ENCODE results near the gene NAA40.
A peak's percentile ranks its signal among the peaks of the same experiment; 100 is the strongest.

NAA40 gene

DNA sequence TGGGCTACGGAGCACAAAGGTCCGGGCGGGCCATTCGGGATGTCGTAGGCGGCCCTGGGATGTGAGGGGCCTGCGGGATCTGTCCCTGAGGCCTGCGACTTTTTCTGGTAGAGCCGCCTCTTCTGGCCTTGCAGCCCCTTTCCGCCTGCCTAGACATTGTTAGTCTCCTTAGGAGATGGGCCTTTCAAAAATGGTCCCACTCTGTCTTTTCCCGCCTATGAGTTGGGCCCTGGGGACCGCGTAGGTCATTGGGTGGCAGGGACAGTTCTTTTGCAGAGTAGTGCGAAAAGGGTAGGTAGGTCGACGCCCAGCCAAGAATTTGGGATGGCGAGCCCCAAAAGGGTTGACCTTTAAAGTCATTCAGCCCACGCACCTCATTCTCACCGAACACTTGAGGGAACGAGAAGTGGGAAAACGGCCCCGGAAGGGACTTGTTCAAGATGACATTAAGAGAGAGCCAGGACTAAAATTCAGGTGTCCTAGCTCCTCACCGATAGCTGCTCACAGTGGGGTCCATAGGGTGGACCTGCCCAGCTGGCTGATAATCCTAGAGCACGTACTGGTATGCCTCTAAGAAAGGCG is 48.2 kb downstream of the NAA40 start:
- DNase-seq (ENCODE audit: low read depth in 2 of 2) = no peak

GRCh38 chr11:63991558-63991957 is 52.8 kb downstream of the NAA40 start:
- no peak for DNase-seq (ENCODE audit: low read depth in 2 of 2)

- DNase-seq (ENCODE audit: low read depth in 2 of 2) = no peak
These were observed 54.3 kb downstream of the NAA40 start for GRCh38 chr11:63993100-63993499.

DNA sequence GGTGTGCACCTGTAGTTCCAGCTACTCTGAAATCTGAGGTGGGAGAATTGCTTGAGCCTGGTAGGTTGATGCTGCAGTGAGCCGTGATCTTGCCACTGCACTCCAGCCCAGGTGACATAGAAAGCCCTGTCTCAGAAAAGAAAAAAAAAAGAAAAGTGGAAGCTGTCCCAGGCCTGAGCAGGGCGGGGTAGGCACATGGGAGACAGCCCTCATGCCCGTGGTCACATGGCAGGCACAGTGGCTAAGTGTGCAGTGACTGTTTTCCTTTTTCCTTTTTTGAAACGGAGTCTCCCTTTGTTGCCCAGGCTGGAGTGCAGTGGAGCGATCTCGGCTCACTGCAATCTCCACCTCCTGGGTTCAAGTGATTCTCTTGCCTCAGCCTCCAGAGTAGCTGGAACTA is 55.2 kb downstream of the NAA40 start:
- no peak for DNase-seq (ENCODE audit: low read depth in 2 of 2)

- DNase-seq (ENCODE audit: low read depth in 2 of 2) = no peak
These were observed 57.7 kb downstream of the NAA40 start for GRCh38 chr11:63996512-63996911.

GRCh38 chr11:63997104-63997700 is 58.4 kb downstream of the NAA40 start:
- no peak for DNase-seq (ENCODE audit: low read depth in 2 of 2)

DNA sequence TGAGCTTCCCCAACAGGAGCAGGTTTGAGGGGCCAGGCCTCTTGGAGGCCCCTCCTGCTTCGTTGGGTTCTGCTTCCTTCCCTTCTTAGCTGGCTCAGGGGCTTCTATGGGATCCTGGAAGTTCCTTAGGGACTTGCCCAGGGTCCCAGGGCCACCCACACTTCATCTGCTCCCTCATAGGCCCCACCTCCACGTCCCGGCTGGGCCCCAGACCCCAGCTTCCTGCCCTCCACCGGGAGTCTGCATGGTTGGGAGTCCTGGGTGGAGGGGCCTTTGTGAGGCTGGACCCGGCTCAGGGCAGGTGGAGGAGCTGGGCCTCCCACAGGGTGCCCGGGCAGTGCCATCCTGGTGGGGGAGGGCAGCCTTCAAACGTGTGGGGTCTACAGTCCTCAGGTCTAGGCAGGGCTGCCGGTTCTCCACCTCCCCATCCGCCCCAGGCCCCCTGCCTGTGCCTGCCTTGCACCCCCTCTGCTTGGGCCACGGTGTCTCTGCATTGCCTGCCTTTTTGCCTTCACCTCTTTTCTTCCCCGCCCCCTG is 59.1 kb downstream of the NAA40 start:
- no peak for DNase-seq (ENCODE audit: low read depth in 2 of 2)

DNA sequence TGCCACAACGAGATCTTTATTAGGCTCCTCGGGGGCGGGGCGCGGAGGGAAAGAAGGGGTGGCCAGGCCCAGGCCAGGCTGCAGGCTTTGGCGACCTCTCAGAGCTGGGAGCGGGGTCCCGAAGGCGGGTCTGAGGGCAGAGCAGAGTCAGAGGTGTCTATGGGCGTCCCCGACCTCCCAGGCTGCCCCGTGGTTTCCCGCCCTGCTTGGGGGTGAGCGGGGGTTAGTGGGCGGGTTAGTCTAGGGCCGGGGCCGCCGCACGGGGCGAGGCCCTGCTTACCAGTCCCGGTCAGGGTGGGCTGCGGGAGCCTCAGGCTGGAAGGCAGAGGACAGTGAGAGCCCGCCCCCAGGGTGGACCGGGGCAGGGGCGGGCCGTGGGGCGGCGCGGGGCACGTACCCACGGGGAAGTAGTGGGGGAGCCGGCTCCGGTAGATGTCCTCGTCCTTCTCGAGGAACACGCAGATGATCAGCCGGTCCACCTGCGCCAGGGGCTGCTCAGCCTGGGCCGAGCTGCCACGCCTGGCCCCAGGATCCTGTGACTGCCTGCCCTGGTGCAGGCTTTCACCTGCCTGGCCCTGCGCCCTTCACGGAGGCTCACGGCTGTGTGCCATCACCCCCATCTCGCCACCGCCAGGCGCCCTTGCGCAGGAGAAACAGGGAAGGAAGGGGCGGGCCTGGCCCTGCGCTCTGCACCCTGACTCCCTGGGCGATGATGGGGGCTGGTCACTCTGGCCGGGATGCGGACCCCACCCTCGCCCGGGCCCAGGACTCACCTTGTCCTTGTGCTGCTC is 60.0 kb downstream of the NAA40 start:
- DNase-seq (ENCODE audit: low read depth in 2 of 2) = no peak

- peak in 1 of 2 donors; percentile 50 for DNase-seq (ENCODE audit: low read depth in 2 of 2)
These were observed 60.7 kb downstream of the NAA40 start for GRCh38 chr11:63999349-64000025.

DNA sequence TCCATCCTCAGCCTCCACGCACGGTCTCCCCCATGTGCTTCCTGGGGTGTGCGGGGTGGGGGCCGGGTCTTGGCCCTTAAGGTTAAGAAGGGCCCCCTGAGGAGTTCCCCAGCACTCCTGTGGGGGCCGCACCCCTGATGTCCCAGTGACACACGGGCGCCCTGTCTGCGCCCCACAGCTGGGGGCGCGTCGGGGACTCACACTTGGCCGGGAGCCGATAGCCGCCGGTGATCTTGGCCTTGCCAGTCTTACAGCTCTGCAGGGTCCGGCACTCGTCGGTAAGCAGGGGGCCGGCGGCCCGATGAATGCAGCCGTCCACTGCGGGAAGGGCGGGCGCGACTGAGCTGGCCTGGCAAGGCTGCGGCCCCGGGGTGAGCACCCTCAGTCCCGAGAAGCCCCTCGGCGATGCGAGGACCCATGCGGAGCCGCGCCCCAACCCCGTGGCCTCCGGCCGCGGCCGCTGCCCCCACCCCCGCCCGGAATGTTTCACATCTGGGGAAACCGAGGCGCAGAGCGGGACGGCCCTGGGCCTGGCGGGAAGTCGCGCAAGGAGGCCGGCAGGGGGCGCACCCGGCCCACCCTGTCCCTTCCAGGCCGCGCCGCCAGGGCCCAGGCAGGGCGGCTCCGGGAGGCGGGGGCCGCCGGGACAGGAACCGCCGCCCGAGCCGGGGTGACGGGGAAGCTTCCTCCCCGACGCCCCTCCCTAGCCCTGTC is 61.4 kb downstream of the NAA40 start:
- peak; percentile 48 to 53 for DNase-seq (ENCODE audit: low read depth in 2 of 2)

DNA sequence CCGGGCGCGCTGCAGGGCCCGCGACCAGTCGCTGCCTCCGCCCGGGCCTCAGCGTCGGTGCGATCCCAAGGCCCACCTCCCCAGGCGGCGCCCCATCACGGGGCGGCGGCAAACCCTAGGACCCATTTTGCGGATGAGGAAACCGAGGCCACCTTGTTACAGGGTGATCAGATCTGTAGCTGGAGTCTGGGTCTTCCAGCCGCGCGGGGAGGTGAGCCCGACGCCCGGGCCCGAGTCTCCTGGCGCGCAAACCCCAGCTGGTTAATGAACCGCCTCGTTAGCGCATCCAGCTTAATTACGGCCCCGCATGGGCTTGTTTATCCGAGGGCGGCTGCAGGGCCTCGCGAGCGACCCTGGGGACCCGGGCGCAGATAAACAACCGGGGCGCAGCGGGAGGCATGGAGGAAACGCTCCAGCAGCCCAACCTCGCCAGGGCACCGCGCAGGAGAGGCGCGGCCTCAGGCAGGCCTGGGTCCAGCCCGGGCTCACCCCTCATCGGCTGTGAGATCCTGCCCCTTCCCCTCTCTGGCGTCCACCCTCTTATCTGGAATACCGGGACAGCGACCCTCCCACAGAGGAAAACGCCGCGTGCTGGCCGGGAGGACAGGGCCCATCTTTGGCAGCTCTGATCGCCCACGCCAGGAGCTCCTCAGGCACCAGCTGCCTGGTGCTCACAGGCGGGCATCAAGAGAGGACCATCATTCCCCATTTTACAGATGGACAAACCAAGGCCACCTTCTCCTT is 62.1 kb downstream of the NAA40 start:
- DNase-seq (ENCODE audit: low read depth in 2 of 2) = no peak

GRCh38 chr11:64001484-64002420 is 63.0 kb downstream of the NAA40 start:
- DNase-seq (ENCODE audit: low read depth in 2 of 2) = no peak

GRCh38 chr11:64003807-64004589 is 65.2 kb downstream of the NAA40 start:
- DNase-seq (ENCODE audit: low read depth in 2 of 2) = no peak

DNA sequence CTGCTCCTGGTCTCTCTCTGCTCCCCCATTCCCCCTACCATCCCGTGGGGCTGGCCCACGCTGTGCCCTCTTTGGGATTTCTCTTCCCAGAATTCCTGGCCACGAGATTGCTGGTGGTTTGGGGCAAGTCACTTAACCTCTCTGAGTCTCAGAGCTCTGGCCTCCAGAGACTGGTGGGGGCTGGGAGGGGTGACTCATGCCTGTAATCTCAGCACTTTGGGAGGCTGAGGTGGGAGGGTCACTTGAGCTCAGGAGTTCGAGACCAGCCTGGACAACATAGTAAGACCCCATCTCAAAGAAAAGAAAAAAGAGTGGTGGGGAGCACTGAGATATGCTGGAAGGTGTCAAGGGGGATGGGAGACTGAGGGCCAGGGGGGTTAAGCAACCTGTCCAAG is 65.8 kb downstream of the NAA40 start:
- no peak for DNase-seq (ENCODE audit: low read depth in 2 of 2)

- DNase-seq (ENCODE audit: low read depth in 2 of 2) = no peak
These were observed 66.9 kb downstream of the NAA40 start for GRCh38 chr11:64005691-64006090.

GRCh38 chr11:64006398-64006797 is 67.6 kb downstream of the NAA40 start:
- no peak for DNase-seq (ENCODE audit: low read depth in 2 of 2)
